ENCODE data around the gene PADI4. TPM values are rescaled to one million over a fixed set of nuclear protein-coding genes. Genes with fewer than 3 reads are reported as not detected.

Gene PADI4
- total RNA-seq, 1 experiment from 2014 or later: not detected

- no peak for DNase-seq (ENCODE audit: low read depth, low spot score)
Measured at GRCh38 chr1:17313530-17314309, 5.7 kb downstream of the PADI4 start.

GRCh38 chr1:17314491-17314971 is 6.5 kb downstream of the PADI4 start:
- POLR2A ChIA-PET: no interaction called here
- no TSS peak for BruUV-seq (replicated peaks)
- TF ChIP-seq REST (IDR thresholded peaks at IDR 0.05; ENCODE audit: insufficient read depth in 1 of 2, low read depth in 2 of 2, low read length in 1 of 2) (no peak), SIN3A (IDR thresholded peaks at IDR 0.05; ENCODE audit: borderline replicate concordance, insufficient read depth, low read depth, low read length) (no peak)
- H3K4me3 ChIP-seq (ENCODE audit: low read depth in 2 of 2, low read length in 2 of 2): no peak overlapping the region
- H3K27ac ChIP-seq (ENCODE audit: low read length): no peak overlapping the region
- ATAC-seq (peak; percentile 69; the same call in 1 of the 2 replicates), DNase-seq (ENCODE audit: low read depth, low spot score) (no peak)
- intact Hi-C loops (cut with micrococcal nuclease; ENCODE audit: unreplicated experiment) (no loop called here), in situ Hi-C loops (cut with HindIII; ENCODE audit: low pct_unique_long_range_greater_than_20kb, low sequenced_read_pairs) (no loop called here)
- H3K4me1 ChIP-seq (ENCODE audit: control insufficient read depth, insufficient read depth, low read length): no peaks in the 10 kb centered on the region
- no peaks in the 10 kb centered on the region for H3K36me3 ChIP-seq (ENCODE audit: control insufficient read depth, insufficient read depth, low read length)
- CTCF ChIA-PET: interaction anchor here (1.0 kb wide), 1 partner anchor 22 kb away, joined by 3 read pairs; no protein-coding TSS in a partner anchor
- no peaks in the 10 kb centered on the region for H3K9me3 ChIP-seq (ENCODE audit: control insufficient read depth, insufficient read depth, low read depth, low read length)
- no peaks in the 10 kb centered on the region for H3K27me3 ChIP-seq (ENCODE audit: control insufficient read depth, insufficient read depth, low read length)

More at GRCh38 chr1:17313530-17314309, 5.7 kb downstream of the PADI4 start:
- Histone ChIP-seq H3K4me3 (ENCODE audit: low read depth in 2 of 2, low read length in 2 of 2) (no peak overlapping the region), H3K27ac (ENCODE audit: low read length) (no peak overlapping the region), H3K9me3 (ENCODE audit: control insufficient read depth, insufficient read depth, low read depth, low read length) (no peaks in the 10 kb centered on the region), H3K27me3 (ENCODE audit: control insufficient read depth, insufficient read depth, low read length) (no peaks in the 10 kb centered on the region), H3K4me1 (ENCODE audit: control insufficient read depth, insufficient read depth, low read length) (no peaks in the 10 kb centered on the region), H3K36me3 (ENCODE audit: control insufficient read depth, insufficient read depth, low read length) (no peaks in the 10 kb centered on the region)
- ChIA-PET CTCF (interaction anchor here (1.0 kb wide), 1 partner anchor 23 kb away, joined by 3 read pairs; no protein-coding TSS in a partner anchor), POLR2A (interaction anchor here (0.6 kb wide), 1 partner anchor 197 kb away, joined by 6 read pairs; no protein-coding TSS in a partner anchor)
- ATAC-seq: no peak
- intact Hi-C loops (cut with micrococcal nuclease; ENCODE audit: unreplicated experiment): no loop called here
- no peak for TF ChIP-seq POLR2AphosphoS5 (IDR thresholded peaks at IDR 0.05; ENCODE audit: low read depth, low read length)
- no peak for TF ChIP-seq CTCF (IDR thresholded peaks at IDR 0.05)
- TF ChIP-seq REST (IDR thresholded peaks at IDR 0.05; ENCODE audit: insufficient read depth in 1 of 2, low read depth in 2 of 2, low read length in 1 of 2): no peak
- TF ChIP-seq SIN3A (IDR thresholded peaks at IDR 0.05; ENCODE audit: borderline replicate concordance, insufficient read depth, low read depth, low read length): no peak
- TF ChIP-seq TCF7L2 (IDR thresholded peaks at IDR 0.05; ENCODE audit: low read depth, low read length): no peak
- in situ Hi-C loops (cut with HindIII; ENCODE audit: low pct_unique_long_range_greater_than_20kb, low sequenced_read_pairs): no loop called here
- BruUV-seq (replicated peaks): no TSS peak

Data from Panc1 (cell line).